Measurements from ENCODE around the gene EME2. TPM values are rescaled to one million over a fixed set of nuclear protein-coding genes. Genes with fewer than 3 reads are reported as not detected.

The EME2 gene
- polyA plus RNA-seq, 1 donor from 2014 or later, result 21.2 TPM

GRCh38 chr16:1822801-1823200 lies 50.2 kb downstream of the EME2 start:
- no peaks in the 10 kb centered on the region for H3K9me3 ChIP-seq (ENCODE audit: low read length)
- H3F3A ChIP-seq (ENCODE audit: insufficient read depth, low read length, poor library complexity, severe bottlenecking), result no peaks in the 10 kb centered on the region
- H3K36me3 ChIP-seq (ENCODE audit: insufficient read depth, low read length), result no peaks in the 10 kb centered on the region
- no peak for TF ChIP-seq EP300 (conservative IDR thresholded peaks at IDR 0.05; ENCODE audit: poor library complexity, severe bottlenecking)
- TF ChIP-seq CTCF (IDR thresholded peaks at IDR 0.05; ENCODE audit: poor library complexity, severe bottlenecking), result no peak
- no peak for TF ChIP-seq TAF1 (IDR thresholded peaks at IDR 0.05; ENCODE audit: low read depth)
- no peak for TF ChIP-seq POLR2AphosphoS5 (IDR thresholded peaks at IDR 0.05)
- TF ChIP-seq SMC3 (conservative IDR thresholded peaks at IDR 0.05; ENCODE audit: poor library complexity), result no peak
- no peak for TF ChIP-seq RAD21 (conservative IDR thresholded peaks at IDR 0.05)
- TF ChIP-seq EZH2 (IDR thresholded peaks at IDR 0.05; ENCODE audit: borderline replicate concordance, insufficient read depth, low read length, poor library complexity, severe bottlenecking), result no peak
- TF ChIP-seq MXI1 (conservative IDR thresholded peaks at IDR 0.05; ENCODE audit: poor library complexity, severe bottlenecking), result no peak
- TF ChIP-seq, protein P1, sequence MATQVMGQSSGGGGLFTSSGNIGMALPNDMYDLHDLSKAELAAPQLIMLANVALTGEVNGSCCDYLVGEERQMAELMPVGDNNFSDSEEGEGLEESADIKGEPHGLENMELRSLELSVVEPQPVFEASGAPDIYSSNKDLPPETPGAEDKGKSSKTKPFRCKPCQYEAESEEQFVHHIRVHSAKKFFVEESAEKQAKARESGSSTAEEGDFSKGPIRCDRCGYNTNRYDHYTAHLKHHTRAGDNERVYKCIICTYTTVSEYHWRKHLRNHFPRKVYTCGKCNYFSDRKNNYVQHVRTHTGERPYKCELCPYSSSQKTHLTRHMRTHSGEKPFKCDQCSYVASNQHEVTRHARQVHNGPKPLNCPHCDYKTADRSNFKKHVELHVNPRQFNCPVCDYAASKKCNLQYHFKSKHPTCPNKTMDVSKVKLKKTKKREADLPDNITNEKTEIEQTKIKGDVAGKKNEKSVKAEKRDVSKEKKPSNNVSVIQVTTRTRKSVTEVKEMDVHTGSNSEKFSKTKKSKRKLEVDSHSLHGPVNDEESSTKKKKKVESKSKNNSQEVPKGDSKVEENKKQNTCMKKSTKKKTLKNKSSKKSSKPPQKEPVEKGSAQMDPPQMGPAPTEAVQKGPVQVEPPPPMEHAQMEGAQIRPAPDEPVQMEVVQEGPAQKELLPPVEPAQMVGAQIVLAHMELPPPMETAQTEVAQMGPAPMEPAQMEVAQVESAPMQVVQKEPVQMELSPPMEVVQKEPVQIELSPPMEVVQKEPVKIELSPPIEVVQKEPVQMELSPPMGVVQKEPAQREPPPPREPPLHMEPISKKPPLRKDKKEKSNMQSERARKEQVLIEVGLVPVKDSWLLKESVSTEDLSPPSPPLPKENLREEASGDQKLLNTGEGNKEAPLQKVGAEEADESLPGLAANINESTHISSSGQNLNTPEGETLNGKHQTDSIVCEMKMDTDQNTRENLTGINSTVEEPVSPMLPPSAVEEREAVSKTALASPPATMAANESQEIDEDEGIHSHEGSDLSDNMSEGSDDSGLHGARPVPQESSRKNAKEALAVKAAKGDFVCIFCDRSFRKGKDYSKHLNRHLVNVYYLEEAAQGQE (IDR thresholded peaks at IDR 0.05; ENCODE audit: borderline replicate concordance), result no peak
- H4K20me1 ChIP-seq (ENCODE audit: insufficient read depth), result no peaks in the 10 kb centered on the region
- no peak overlapping the region for H3K27ac ChIP-seq (ENCODE audit: low read length)
- no peak overlapping the region for H3K4me2 ChIP-seq (ENCODE audit: low read length)
- no peaks in the 10 kb centered on the region for H3K9me2 ChIP-seq (ENCODE audit: insufficient read depth, low read length)
- H3K9ac ChIP-seq (ENCODE audit: low read length), result no peak overlapping the region
- peaks cover 16% of the 10 kb centered on the region for H3K79me2 ChIP-seq (replicated peaks; ENCODE audit: insufficient read depth, low read length)
- H3K4me3 ChIP-seq (ENCODE audit: low read length), result no peak overlapping the region
- H2AFZ ChIP-seq (ENCODE audit: low read depth, low read length), result no peak overlapping the region
- H3K27me3 ChIP-seq (ENCODE audit: insufficient read depth, low read depth, low read length), result no peaks in the 10 kb centered on the region

GRCh38 chr16:1823821-1824220 lies 51.2 kb downstream of the EME2 start:
- Histone ChIP-seq H3K4me3 (ENCODE audit: low read length) (no peak overlapping the region), H3K4me2 (ENCODE audit: low read length) (no peak overlapping the region), H3K27me3 (ENCODE audit: insufficient read depth, low read depth, low read length) (no peaks in the 10 kb centered on the region), H3K27ac (ENCODE audit: low read length) (no peak overlapping the region), H4K20me1 (ENCODE audit: insufficient read depth) (no peaks in the 10 kb centered on the region), H3K9me3 (ENCODE audit: low read length) (no peaks in the 10 kb centered on the region), H3F3A (ENCODE audit: insufficient read depth, low read length, poor library complexity, severe bottlenecking) (no peaks in the 10 kb centered on the region), H3K9me2 (ENCODE audit: insufficient read depth, low read length) (no peaks in the 10 kb centered on the region), H2AFZ (ENCODE audit: low read depth, low read length) (no peak overlapping the region), H3K36me3 (ENCODE audit: insufficient read depth, low read length) (no peaks in the 10 kb centered on the region), H3K9ac (ENCODE audit: low read length) (no peak overlapping the region), H3K79me2 (replicated peaks; ENCODE audit: insufficient read depth, low read length) (peaks cover 27% of the 10 kb centered on the region)
- no peak for TF ChIP-seq RAD21 (conservative IDR thresholded peaks at IDR 0.05)

GRCh38 chr16:1825381-1825863 lies 52.8 kb downstream of the EME2 start:
- Histone ChIP-seq H3K9me2 (ENCODE audit: insufficient read depth, low read length) (no peaks in the 10 kb centered on the region), H2AFZ (ENCODE audit: low read depth, low read length) (no peak overlapping the region), H3K9me3 (ENCODE audit: low read length) (no peaks in the 10 kb centered on the region), H3K27me3 (ENCODE audit: insufficient read depth, low read depth, low read length) (no peaks in the 10 kb centered on the region), H3K9ac (ENCODE audit: low read length) (peak overlapping the region; percentile 68), H4K20me1 (ENCODE audit: insufficient read depth) (no peaks in the 10 kb centered on the region), H3K79me2 (replicated peaks; ENCODE audit: insufficient read depth, low read length) (peaks cover 31% of the 10 kb centered on the region), H3K4me3 (ENCODE audit: low read length) (peak overlapping the region; percentile 67), H3K27ac (ENCODE audit: low read length) (peak overlapping the region; percentile 42), H3F3A (ENCODE audit: insufficient read depth, low read length, poor library complexity, severe bottlenecking) (no peaks in the 10 kb centered on the region), H3K4me2 (ENCODE audit: low read length) (peak overlapping the region; percentile 68), H3K36me3 (ENCODE audit: insufficient read depth, low read length) (no peaks in the 10 kb centered on the region)
- no peak for TF ChIP-seq EP300 (conservative IDR thresholded peaks at IDR 0.05; ENCODE audit: poor library complexity, severe bottlenecking)

Small RNA genes within 50 kb of the gene (small RNA-seq; reads per million reads assigned to genes)
- gene MIR3177, result 2.4 to 6.2 (median 2.6) reads per million in 3 experiments

Other genes with a start within 250 kb of the EME2 start
- gene TMEM204, start 239.1 kb upstream of the EME2 start, polyA plus RNA-seq, result not detected in 2 replicates
- 28.1 and 38.9 TPM in 2 replicates for gene IFT140, start 160.7 kb upstream of the EME2 start, polyA plus RNA-seq
- gene CRAMP1, start 160.4 kb upstream of the EME2 start, polyA plus RNA-seq, result 11.1 and 11.9 TPM in 2 replicates
- gene JPT2, start 94.5 kb upstream of the EME2 start, polyA plus RNA-seq, result 44.9 and 61.4 TPM in 2 replicates
- 51.0 and 68.7 TPM in 2 replicates for gene MAPK8IP3, start 66.6 kb upstream of the EME2 start, polyA plus RNA-seq
- gene NME3, start 1.3 kb upstream of the EME2 start, polyA plus RNA-seq, result 102 and 145 TPM in 2 replicates
- gene MRPS34, start 324 bp downstream of the EME2 start, polyA plus RNA-seq, result 113 and 152 TPM in 2 replicates
- gene SPSB3, start 9.8 kb downstream of the EME2 start, polyA plus RNA-seq, result 315 and 373 TPM in 2 replicates
- gene NUBP2, start 10.2 kb downstream of the EME2 start, polyA plus RNA-seq, result 213 and 246 TPM in 2 replicates
- 1.2 and 3.0 TPM in 2 replicates for gene IGFALS, start 20.9 kb downstream of the EME2 start, polyA plus RNA-seq
- 163 and 196 TPM in 2 replicates for gene HAGH, start 54.0 kb downstream of the EME2 start, polyA plus RNA-seq
- gene FAHD1, start 54.4 kb downstream of the EME2 start, polyA plus RNA-seq, result 73.5 and 80.0 TPM in 2 replicates
- gene MEIOB, start 99.4 kb downstream of the EME2 start, polyA plus RNA-seq, result not detected in 2 replicates
- gene HS3ST6, start 145.6 kb downstream of the EME2 start, polyA plus RNA-seq, result not detected in 2 replicates
- 4.4 and 6.0 TPM in 2 replicates for gene MSRB1, start 170.4 kb downstream of the EME2 start, polyA plus RNA-seq
- gene RPL3L, start 181.9 kb downstream of the EME2 start, polyA plus RNA-seq, result not detected in 2 replicates
- 215 and 217 TPM in 2 replicates for gene NDUFB10, start 186.7 kb downstream of the EME2 start, polyA plus RNA-seq
- gene RPS2, start 192.0 kb downstream of the EME2 start, polyA plus RNA-seq, result 1,295 and 1,393 TPM in 2 replicates
- not detected in 2 replicates for gene RNF151, start 194.0 kb downstream of the EME2 start, polyA plus RNA-seq
- 20.5 and 21.4 TPM in 2 replicates for gene TBL3, start 199.2 kb downstream of the EME2 start, polyA plus RNA-seq
- 8.5 and 11.7 TPM in 2 replicates for gene NOXO1, start 208.7 kb downstream of the EME2 start, polyA plus RNA-seq
- 37.8 and 42.3 TPM in 2 replicates for gene GFER, start 211.4 kb downstream of the EME2 start, polyA plus RNA-seq
- 61.0 and 71.9 TPM in 2 replicates for gene SYNGR3, start 217.2 kb downstream of the EME2 start, polyA plus RNA-seq
- 18.2 and 22.1 TPM in 2 replicates for gene ZNF598, start 237.0 kb downstream of the EME2 start, polyA plus RNA-seq
- gene NPW, start 247.0 kb downstream of the EME2 start, polyA plus RNA-seq, result not detected in 2 replicates